ENCODE measurements around the gene MICU1. TPM values are rescaled to one million over a fixed set of nuclear protein-coding genes. Genes with fewer than 3 reads are reported as not detected.

Gene MICU1
- total RNA-seq, 1 experiment from 2014 or later, result 70.5 TPM

- intact Hi-C loops (cut with micrococcal nuclease; ENCODE audit: unreplicated experiment), result no loop called here
- DNase-seq, result no peak
- no TSS peak for BruUV-seq (replicated peaks)
- no peaks in the 10 kb centered on the region for H3K79me2 ChIP-seq (ENCODE audit: low read depth)
- H3F3A ChIP-seq (ENCODE audit: insufficient read depth, low read depth), result no peaks in the 10 kb centered on the region
- H2AFZ ChIP-seq, result no peak overlapping the region
- H3K27ac ChIP-seq, result no peak overlapping the region
- peaks cover 4% of the 10 kb centered on the region; the same call in 1 of the 2 replicates for H3K9me3 ChIP-seq (ENCODE audit: insufficient read depth, low read depth)
- no peak overlapping the region for H3K4me3 ChIP-seq
- H3K4me1 ChIP-seq (replicated peaks; ENCODE audit: insufficient read depth), result no peaks in the 10 kb centered on the region
- POLR2A ChIA-PET (ENCODE audit: unreplicated experiment), result no interaction called here
- H3K9me2 ChIP-seq (ENCODE audit: insufficient read depth), result no peaks in the 10 kb centered on the region
- no peaks in the 10 kb centered on the region for H4K20me1 ChIP-seq (ENCODE audit: insufficient read depth)
- CTCF ChIA-PET, result no interaction called here
- no peak overlapping the region for H3K4me2 ChIP-seq
- no peaks in the 10 kb centered on the region for H3K27me3 ChIP-seq (ENCODE audit: insufficient read depth, low read depth)
- H3K36me3 ChIP-seq (ENCODE audit: low read depth), result 0 out of 2 replicates have a peak, but pooled peaks cover 3% of the 10 kb centered on the region
- TF ChIP-seq EZH2 (IDR thresholded peaks at IDR 0.05; ENCODE audit: low read depth), result no peak
- no peak for TF ChIP-seq CTCF (conservative IDR thresholded peaks at IDR 0.05)
Measured at GRCh38 chr10:72509941-72510340, 115.9 kb downstream of the MICU1 start.

- H3F3A ChIP-seq (ENCODE audit: insufficient read depth, low read depth), result no peaks in the 10 kb centered on the region
- H3K27me3 ChIP-seq (ENCODE audit: insufficient read depth, low read depth), result no peaks in the 10 kb centered on the region
- no peak overlapping the region for H3K4me3 ChIP-seq
- H3K36me3 ChIP-seq (ENCODE audit: low read depth), result 0 out of 2 replicates have a peak, but pooled peaks cover 3% of the 10 kb centered on the region
- no peak overlapping the region for H2AFZ ChIP-seq
- no peaks in the 10 kb centered on the region for H3K4me1 ChIP-seq (replicated peaks; ENCODE audit: insufficient read depth)
- no TSS peak for BruUV-seq (replicated peaks)
- H3K9me3 ChIP-seq (ENCODE audit: insufficient read depth, low read depth), result peaks cover 4% of the 10 kb centered on the region; the same call in 1 of the 2 replicates
- H3K9me2 ChIP-seq (ENCODE audit: insufficient read depth), result no peaks in the 10 kb centered on the region
- H4K20me1 ChIP-seq (ENCODE audit: insufficient read depth), result no peaks in the 10 kb centered on the region
- no peaks in the 10 kb centered on the region for H3K79me2 ChIP-seq (ENCODE audit: low read depth)
- intact Hi-C loops (cut with micrococcal nuclease; ENCODE audit: unreplicated experiment), result no loop called here
- DNase-seq, result no peak
- no peak for TF ChIP-seq CTCF (conservative IDR thresholded peaks at IDR 0.05)
- TF ChIP-seq EZH2 (IDR thresholded peaks at IDR 0.05; ENCODE audit: low read depth), result no peak
- CTCF ChIA-PET, result no interaction called here
- H3K27ac ChIP-seq, result no peak overlapping the region
- H3K4me2 ChIP-seq, result no peak overlapping the region
- POLR2A ChIA-PET (ENCODE audit: unreplicated experiment), result no interaction called here
Measured at GRCh38 chr10:72509206-72509799, 116.6 kb downstream of the MICU1 start.

- BruUV-seq (replicated peaks), result no TSS peak
- ChIA-PET CTCF (no interaction called here), POLR2A (ENCODE audit: unreplicated experiment) (no interaction called here)
Measured at GRCh38 chr10:72508033-72508432, 117.8 kb downstream of the MICU1 start.

More at GRCh38 chr10:72508033-72508432, 117.8 kb downstream of the MICU1 start:
- Histone ChIP-seq H3K9me2 (ENCODE audit: insufficient read depth) (no peaks in the 10 kb centered on the region), H3K4me1 (replicated peaks; ENCODE audit: insufficient read depth) (no peaks in the 10 kb centered on the region), H3K79me2 (ENCODE audit: low read depth) (no peaks in the 10 kb centered on the region), H4K20me1 (ENCODE audit: insufficient read depth) (no peaks in the 10 kb centered on the region), H3K9me3 (ENCODE audit: insufficient read depth, low read depth) (peaks cover 9% of the 10 kb centered on the region), H3K4me3 (no peak overlapping the region), H3K27ac (no peak overlapping the region), H2AFZ (no peak overlapping the region), H3K36me3 (ENCODE audit: low read depth) (0 out of 2 replicates have a peak, but pooled peaks cover 3% of the 10 kb centered on the region), H3K4me2 (no peak overlapping the region), H3F3A (ENCODE audit: insufficient read depth, low read depth) (no peaks in the 10 kb centered on the region), H3K27me3 (ENCODE audit: insufficient read depth, low read depth) (no peaks in the 10 kb centered on the region)
- TF ChIP-seq CTCF (conservative IDR thresholded peaks at IDR 0.05) (no peak), EZH2 (IDR thresholded peaks at IDR 0.05; ENCODE audit: low read depth) (no peak)
- intact Hi-C loops (cut with micrococcal nuclease; ENCODE audit: unreplicated experiment), result no loop called here
- DNase-seq, result no peak

All from PC-9 (cell line).